Renal cortex interstitium (tissue), 3 donors: ENCODE results near the gene CKAP5. TPM values are rescaled to one million over a fixed set of nuclear protein-coding genes. Genes with fewer than 3 reads are reported as not detected.

Experiments
- polyA plus RNA-seq, 3 donors: library from polyadenylated mRNA; unstranded; fragments of 120-200 nt; gene quantifications; one replicate each; pipeline ENCODE4 v1.2.1, GENCODE V29; 2013; ENCODE audit not compliant: insufficient read length in 3 of 3

Gene CKAP5
- polyA plus RNA-seq, 3 donors = 82.3 to 112 (median 108) TPM

Other genes starting within 250 kb of the CKAP5 start
- 1 to 10 TPM; 3.0 to 4.3 (median 3.9) TPM for gene HARBI1, start 229.1 kb downstream of the CKAP5 start, polyA plus RNA-seq
- 10 to 100 TPM; 60.0 to 72.7 (median 63.0) TPM for gene ATG13, start 228.7 kb downstream of the CKAP5 start, polyA plus RNA-seq
- gene ARHGAP1, start 145.7 kb downstream of the CKAP5 start, polyA plus RNA-seq = 10 to 100 TPM; 53.6 to 60.4 (median 55.0) TPM
- 10 to 100 TPM in 2 of 3 donors, 1 to 10 TPM in 1; 7.5 to 11.3 (median 11.1) TPM for gene ZNF408, start 145.2 kb downstream of the CKAP5 start, polyA plus RNA-seq
- gene F2, start 127.1 kb downstream of the CKAP5 start, polyA plus RNA-seq = under 1 TPM; 0.27 to 0.55 (median 0.40) TPM
- gene LRP4, start 72.3 kb upstream of the CKAP5 start, polyA plus RNA-seq = 10 to 100 TPM; 28.3 to 33.2 (median 30.5) TPM
- gene CSTPP1, start 90.5 kb upstream of the CKAP5 start, polyA plus RNA-seq = 10 to 100 TPM; 52.7 to 58.9 (median 53.7) TPM